Central memory CD4-positive, alpha-beta T cell (primary cell): ENCODE data around the gene CCDC149.

Source experiments
- DNase-seq: peaks from one replicate; pipeline ENCODE4 v3.0.0; 2022

The CCDC149 gene

DNA sequence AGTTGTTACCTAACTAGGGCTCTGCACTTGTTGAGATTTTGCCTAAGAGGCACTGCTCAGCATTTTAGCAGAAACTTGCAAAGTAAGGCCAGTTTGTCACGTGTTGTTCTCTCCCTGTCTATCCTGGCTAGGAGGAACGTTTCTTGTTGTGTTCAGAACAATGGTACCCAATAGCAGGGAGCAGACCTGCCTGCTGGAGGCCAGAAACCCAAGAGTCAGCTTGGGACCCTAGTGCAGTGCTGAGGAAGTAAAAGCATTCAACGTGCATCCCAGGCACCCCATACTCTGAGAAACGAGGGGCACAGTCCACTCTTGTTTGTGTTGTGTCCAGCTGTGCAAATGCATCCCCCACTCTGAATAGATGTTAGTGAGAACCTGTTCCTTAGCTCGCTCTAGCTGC is 75.1 kb downstream of the CCDC149 start:
- no peak for DNase-seq

DNA sequence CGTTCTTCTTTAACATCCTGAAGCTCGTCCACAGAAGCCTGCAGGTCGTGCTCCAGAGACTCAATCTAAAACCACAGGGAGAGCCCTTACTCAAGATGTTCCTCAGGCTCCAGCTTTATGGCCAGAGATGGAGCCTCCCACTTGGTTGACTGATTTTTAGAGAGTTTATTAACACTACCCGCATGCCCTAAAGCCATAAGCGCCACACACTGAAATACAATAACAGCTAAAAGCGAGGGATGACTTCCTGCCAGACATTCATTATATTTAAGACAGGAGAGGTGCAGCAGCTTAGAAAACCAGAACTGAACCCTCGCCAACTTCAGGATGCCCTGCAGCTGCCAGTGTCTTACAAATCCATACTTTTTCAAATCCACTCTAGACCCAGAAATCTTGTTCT is 75.5 kb downstream of the CCDC149 start:
- DNase-seq, result no peak

DNA sequence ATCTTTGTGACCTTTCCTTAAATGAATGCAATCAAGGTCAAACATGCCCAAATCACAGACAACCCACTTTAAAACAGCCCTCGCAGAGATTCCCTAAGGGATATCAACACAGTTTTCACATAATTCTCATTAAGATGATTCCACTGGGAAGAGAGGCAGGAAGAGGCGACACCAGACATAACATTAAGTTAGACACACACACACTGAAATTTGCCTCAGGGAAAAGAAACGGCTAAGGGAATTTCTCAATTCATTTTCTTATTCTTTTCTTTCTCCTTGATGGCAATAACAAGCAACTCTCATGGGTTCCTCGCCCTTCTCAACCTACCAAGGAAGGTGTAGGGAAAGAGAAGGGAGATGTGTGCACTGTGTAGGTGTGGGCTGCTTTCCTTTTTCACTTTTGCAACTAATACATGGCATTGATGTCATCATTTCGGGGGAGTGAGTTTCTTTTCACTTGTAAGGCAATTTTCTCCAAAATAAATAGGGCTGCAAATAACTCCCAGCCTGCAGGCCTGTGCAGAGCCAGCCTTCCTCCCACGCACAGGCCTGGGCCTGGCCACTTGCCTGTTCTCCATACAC is 76.1 kb downstream of the CCDC149 start:
- DNase-seq, result no peak

DNA sequence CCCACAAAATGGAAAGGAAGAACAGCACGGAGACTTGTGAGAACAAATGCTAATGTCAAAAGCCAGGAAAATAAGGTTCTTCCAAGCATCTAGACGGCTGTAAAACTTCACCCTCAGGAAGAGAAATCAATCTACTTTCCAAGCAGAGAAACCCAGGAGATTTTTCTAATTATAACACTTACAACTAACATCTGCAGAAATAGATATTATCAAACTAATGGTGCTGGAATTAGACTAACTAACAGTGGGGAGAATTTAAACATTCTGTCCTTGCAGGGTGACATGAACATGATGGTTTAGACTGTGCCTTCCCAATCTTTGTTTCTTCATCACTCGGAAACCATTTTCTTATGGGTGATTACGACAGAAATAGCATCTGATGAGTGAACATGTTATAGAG is 77.1 kb downstream of the CCDC149 start:
- DNase-seq, result no peak

DNA sequence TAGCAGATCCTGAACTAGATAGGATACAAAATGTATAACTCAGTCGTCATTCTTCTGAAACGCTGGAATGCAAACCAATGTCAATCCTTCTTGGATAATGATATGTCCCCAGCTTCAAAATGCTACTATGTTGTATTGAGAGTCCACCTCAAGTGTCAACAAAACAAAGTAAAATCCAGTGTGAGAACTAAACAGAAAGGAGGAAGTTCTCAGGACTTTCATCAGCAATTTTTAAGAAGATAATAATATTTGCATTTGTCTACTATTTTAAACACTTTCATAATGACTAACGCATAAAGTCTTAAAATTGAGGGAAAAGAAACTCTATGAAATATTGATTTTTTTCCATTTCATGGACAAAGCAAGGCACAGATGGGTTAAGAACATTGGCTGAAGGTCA is 81.2 kb downstream of the CCDC149 start:
- DNase-seq, result no peak

DNA sequence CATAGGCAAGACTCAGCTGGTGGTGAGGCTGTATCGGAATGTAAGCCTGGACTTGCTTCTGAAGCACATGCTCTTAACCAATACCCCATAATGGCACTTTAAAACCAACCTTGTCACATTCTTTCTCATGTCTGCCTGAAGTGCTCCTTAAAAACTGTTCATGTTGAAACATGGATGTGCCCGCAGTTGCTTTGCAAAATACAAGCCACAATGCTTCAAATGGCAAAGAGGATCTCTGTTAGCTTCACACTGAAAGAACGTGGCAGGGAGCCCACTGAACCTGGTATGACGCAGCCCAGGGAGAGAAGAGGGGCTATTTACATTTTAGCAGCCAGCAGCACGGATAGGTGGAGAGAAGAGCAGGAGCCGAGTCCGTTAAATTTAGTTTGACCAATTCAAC is 88.1 kb downstream of the CCDC149 start:
- DNase-seq, result no peak

DNA sequence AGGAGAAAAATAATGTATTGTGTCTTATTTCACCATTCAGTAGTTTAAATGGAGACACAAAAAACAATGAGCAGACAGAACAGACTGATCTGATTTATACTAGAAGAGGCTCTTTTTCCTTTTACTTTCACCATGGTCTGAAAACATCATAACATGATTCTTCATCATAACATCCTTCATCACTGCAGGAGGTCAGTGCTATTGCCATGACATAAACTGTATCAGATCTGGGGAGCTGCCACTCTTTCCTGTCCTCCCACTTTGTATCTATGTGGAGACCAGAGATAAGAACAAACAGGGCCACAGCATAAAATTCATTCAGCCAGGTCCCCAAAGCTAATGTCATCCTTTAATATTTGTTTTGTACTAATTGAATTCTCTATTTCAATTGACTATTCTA is 92.3 kb downstream of the CCDC149 start:
- DNase-seq, result no peak

DNA sequence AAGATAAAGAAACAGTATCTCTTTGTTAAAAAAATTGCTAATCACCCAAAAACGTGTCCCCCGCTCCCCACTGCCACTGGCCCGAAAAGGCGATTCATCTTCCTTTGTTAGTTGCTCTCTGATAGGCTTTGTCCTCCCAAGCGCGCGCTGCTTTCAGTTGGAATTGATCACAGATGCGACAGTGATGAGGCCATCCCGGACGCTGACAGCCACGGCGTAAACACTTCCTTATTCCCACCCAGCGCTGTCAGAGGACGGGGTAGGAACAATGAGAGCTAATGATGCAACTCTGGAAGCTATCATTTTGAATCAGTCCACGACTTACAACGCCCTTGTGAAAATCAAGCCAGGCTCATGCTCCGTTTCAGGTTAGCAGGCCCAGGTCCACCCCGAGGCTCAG is 96.0 kb downstream of the CCDC149 start:
- no peak for DNase-seq

DNA sequence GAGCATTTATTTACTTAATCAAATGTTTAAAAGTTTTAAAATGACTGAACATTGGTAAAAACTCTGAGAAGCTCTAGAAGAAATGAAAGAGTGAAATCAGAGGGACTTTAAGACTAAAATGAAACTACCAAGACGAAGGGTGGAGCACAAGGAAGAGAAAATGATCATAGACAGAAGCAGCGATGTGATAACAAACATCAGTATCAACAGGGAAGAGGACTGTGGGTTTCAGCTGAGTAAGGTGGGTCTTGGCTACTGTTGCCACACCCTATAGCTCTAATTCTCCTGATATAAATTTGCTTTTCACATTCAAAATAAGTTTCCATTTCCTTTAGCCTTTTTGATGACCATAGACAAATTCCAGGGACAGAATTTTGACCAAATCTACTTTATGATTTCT is 99.1 kb downstream of the CCDC149 start:
- DNase-seq, result no peak

DNA sequence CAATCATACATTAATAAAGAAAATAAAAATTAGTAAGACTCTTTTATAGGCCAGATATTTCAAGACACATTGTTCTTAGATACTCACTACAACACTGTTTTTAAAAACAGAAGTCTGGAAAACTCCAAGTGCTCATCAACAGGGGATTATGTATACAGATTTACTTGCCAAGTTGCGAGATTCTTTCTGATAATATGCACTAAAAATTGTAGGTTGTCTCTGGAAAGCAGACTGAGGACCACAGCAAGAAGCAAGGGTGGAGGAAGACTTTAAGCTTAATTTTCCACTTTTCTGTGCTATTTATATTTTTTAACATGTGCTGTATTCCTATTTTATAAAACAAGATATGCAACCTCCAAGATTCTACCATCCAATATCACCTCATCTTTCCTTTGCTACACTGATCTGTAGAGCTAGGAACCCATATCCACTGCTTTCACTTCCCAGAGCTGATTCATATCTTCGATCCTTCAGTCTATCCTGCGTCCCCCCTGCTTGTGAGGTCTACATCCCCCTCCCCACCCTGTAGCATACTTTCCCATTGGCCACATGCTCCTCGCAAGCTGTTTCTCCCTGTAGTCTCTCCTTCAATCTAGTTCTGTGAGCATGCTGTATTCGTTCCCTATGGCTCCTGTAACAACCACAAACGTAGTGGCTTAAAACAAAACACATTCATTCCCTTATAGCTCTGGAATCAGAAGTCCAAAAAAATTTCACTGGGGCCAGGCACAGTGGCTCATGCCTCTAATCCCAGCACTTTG is 101.8 kb downstream of the CCDC149 start:
- no peak for DNase-seq

DNA sequence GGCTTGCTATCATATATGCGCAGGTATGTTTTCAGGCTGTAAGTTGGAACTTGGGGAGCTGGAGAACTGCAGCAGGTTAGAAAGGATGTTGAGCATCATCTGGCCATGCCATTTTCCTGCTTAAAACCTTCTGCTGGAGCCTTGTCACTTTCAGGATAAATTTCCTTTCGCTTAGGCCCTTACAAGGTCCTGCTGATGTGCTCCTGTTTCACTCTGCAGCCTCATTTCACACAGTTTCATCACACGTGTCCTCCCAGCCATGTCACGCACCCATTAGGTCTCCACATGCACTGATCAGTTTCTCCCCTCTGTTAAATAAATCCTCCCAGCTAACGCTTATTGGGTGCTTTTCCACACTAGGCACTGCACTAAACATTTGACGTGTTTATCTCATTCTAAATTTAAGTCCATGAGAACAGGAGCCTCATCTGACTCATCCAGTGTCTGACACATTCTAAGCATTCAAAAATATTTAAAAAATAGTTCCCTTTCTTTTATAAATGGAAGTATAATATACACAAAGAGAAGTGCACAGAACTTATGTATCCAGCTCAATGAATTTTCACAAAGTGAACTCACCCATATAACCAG is 102.9 kb downstream of the CCDC149 start:
- no peak for DNase-seq

DNA sequence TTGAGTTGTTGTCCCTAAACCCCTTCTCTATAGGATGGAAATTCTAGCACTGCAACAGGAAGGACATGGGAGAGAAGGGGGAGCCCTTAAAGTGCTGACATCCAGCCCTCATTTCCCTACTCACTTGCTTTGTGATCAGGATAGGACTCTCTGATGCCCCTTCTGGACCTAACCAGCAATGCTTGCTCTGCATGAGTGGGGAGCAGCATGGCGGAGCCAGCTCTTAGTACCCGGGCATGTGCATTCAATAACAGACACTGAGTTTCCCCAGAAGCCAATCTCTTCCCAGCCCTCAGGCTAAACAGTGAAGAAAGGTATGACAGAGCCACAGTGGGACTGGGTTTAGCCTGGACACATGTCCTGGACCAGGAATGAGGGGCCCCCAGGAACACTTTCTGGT is 103.5 kb downstream of the CCDC149 start:
- no peak for DNase-seq

DNA sequence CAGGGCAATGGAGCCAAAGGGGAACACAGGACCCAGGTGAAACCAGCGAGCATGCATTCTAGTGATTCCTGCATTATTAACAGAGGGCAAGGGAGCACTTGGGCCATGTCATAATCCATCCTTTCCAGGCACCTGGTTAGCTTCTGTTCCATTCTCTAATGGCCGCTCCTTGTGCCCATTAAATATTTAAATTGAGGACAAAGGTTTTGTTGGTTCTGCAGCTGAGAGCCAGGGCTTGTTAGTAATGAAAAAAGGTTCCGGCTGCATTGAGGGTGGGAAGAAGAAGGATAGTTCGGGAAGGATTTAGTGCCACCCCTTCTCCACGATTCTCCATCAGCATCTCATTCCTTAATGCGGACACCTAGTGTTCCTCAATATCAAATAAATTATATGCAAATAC is 103.9 kb downstream of the CCDC149 start:
- DNase-seq, result no peak

DNA sequence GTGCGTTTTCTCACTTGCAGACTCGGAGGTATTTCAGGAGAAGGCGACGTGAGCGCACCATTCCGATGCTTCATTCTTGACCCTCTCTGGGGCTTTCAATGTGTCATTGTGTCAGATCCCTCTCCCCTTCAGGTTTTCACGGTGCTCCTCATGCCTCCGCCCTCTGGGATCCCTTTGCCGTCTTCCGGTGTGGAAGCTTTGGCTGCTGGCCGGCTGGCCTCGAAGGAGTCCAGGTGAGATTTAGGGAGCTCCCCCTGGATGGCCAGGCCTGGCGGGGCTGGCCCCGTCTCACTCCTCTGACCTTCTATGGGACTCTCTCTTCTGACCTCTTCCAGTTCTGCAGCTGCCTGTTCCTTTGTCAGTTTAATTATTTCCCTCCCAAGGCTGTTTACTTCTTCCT is 104.6 kb downstream of the CCDC149 start:
- no peak for DNase-seq

DNA sequence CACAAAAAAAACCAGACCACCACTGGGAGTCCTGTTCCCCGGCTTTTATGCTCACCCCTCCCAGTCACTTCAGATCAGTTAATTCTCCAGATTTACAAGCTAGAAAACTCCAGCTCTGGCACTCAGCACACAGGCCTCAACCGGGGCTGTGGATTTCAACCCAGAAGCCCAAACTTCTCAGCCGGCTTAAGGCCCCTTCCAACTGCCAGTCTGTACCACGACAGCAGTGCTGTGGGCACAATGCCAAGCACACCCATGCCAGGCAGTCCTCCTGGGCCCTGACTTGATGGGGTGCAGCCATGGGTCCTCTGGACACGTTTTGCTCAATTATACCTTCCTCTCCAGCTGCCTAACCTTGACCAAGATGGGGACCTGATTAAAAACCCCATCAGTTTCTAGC is 105.2 kb downstream of the CCDC149 start:
- no peak for DNase-seq

DNA sequence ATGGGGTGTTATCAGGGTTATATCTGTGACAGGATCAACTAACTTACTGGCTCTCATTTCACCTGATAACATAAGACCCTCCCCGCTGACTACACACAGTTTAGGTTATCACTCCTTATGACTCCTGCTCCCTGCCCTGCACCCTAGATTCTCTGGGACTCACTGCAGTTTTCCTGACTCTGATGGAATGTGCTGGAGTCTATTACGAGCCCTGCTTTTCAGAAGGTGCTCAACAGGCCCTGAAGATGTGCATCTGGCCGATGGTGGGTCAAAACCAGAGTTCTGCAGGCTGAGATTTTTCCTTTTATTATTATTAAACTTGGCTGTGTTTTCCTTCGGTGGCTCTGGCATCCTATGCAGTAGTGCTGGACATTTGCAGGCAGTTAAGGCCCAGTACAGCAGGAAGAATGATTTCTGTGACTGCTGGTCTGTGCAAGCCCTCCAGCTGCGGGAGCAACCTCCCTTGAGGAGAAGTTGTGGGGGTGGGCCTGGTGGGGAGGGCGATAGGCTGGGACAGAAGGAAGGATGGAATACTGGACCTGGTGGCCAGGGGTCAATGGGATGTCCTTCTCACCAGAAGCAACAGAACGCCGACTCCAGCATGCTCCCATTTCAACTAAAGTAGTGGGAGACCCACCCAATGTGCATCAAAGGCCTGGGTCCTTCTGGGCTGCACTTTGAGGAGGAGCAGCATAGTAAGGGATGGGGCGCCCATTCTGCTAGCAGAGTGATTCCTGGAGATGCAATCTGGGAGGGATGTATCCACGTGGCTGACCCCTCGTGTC is 106.4 kb downstream of the CCDC149 start:
- DNase-seq, result no peak

DNA sequence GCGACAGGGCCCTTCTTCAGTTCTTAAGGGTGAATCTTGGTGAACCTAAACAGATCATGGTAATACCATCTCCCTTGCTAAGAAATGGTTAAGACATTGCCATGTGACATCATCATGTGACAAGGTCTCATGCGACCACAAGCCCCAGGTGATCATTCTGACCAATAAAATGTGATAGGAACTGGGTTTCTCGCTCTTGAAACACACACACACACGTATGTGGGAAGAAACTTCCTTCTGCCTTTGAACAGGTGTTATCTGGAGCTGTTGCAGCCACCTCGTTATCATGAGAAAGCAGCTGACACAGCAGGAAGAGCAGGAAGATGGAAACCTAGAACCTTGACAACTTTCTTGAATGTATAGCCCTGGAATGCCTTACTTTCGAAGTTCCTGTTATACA is 107.3 kb downstream of the CCDC149 start:
- DNase-seq, result no peak

DNA sequence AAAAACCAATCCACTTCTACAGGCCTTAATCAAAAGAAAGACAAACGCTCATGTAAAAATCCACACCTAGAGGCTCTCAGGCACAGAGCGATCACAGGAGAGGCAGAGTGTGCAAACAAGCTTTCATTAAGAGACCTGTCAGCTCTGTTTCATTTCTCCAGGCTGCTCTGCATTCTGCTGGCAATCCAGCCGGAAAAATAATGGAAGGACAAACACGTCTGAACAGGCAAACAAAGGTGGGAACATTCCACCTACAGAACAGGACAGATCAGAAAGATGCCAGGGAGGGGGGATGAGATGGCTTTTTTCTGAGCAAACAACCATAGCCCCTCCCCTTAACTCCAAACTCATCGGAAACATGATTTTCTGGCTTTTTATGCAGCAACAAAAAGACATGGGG is 107.8 kb downstream of the CCDC149 start:
- DNase-seq, result no peak

DNA sequence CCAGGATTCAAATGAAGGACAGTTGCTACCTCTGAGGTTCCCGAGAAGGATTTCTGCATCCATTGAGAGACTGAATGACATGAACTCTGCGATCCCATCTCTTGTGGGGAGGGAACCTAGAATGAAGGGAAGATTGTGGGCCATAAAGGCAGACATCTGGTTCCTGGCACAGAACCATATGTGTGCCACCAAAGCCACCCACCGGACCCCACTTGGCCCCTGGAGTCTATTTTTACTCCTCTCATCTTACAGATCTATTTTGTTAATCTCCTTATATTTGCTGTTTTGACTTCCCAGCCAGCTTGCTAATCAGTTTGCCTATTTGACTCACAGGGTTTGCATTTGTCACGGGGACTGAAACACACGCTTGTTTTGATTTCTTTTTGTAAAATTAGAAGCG is 110.2 kb downstream of the CCDC149 start:
- no peak for DNase-seq

DNA sequence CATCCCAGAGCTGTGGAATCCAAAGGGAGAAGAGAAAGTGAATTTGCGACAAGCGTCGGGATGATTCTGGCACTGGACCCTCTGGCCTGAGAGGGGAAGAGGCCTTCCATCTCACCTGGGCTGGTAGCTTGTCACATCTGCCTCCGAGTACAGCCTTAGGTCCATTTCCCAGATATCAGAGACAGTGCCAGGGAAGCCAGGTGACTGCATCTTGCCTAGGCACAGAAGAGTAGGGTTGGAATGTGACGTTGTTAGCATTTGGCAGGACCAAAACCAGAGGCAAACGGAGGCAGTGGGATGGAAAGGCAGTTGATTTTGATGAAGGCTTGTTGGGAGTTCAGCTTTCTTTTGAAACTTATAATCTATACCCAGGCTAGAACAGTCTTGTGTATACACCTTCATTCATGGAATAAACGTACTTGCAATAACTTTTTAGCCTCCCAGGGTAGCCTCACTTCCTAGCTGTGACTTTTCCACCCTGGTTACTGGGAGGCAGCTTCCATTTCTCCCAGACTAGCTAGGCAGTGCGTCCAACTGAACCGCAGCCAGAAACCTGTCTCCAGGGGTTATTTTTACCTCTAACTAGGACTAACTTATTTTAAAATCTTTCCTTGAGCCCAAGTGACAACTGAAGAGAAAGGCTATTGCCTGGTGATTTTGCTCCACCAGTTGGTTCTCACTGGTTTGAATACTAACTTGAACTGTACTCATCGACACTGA is 111.5 kb downstream of the CCDC149 start:
- DNase-seq, result no peak

DNA sequence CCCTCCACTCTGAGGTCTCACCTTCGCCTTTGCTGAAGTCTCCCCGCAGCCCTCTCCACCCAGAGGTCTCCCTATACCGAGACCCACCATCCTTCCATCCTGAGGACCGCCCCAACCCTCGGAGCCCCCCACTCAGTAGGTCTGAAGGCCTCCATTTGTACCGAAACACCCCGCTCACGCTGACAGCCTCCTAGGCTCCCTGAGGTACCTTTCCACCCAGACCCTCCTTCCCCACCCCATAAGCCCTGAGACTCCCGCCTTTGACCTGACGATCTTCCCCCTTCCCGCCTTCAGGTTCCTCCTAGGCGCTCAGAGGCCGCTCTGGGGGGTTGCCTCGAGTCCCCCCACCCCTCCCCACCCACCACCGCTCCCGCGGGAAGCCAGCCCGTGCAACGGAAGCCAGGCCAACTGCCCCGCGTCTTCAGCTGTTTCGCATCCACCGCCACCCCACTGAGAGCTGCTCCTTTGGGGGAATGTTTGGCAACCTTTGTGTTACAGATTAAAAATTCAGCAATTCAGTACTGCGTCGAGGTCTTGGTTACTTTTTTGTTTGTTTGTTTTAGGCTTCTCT is 112.4 kb downstream of the CCDC149 start:
- DNase-seq, result no peak

DNA sequence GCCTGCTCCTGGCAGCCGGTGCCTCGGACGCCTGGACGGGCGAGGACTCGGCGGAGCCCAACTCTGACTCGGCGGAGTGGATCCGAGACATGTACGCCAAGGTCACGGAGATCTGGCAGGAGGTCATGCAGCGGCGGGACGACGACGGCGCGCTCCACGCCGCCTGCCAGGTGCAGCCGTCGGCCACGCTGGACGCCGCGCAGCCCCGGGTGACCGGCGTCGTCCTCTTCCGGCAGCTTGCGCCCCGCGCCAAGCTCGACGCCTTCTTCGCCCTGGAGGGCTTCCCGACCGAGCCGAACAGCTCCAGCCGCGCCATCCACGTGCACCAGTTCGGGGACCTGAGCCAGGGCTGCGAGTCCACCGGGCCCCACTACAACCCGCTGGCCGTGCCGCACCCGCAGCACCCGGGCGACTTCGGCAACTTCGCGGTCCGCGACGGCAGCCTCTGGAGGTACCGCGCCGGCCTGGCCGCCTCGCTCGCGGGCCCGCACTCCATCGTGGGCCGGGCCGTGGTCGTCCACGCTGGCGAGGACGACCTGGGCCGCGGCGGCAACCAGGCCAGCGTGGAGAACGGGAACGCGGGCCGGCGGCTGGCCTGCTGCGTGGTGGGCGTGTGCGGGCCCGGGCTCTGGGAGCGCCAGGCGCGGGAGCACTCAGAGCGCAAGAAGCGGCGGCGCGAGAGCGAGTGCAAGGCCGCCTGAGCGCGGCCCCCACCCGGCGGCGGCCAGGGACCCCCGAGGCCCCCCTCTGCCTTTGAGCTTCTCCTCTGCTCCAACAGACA is 113.1 kb downstream of the CCDC149 start:
- no peak for DNase-seq
